ENCODE measurements around the gene SBSN.
"Not testable (repeated sequence)": the region's sequence is repeated elsewhere in the genome, so short reads cannot be mapped to it uniquely, and the experiment has no call there.

Gene SBSN

DNA sequence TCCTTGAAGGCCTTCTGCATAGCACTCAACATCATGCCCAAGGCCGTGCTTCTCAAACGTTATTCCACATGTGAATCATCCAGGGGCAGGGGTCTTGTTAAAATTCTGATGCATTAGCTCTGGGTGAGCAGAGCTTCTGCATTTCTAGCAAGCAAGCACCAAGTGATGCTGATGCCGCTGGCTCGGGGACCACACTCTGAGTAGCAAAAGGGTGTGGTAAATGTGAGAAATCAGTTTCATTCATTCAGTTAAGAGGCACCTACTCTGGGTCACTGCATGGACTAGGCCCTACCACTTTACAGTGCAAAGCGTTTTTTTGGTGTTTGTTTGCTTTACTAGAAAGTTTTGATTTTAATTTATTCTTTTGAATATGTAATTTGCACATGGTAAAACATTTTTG, 45.0 kb downstream of the SBSN start:
- Histone ChIP-seq H3K9ac (ENCODE audit: low read depth, low read length) (no peak overlapping the region), H2AFZ (ENCODE audit: low read depth, low read length) (no peak overlapping the region), H3K27ac (ENCODE audit: low read length) (no peak overlapping the region), H3K79me2 (ENCODE audit: insufficient read depth, low read length) (no peaks in the 10 kb centered on the region), H3K4me1 (ENCODE audit: insufficient read depth, low read length) (peaks cover 5% of the 10 kb centered on the region; the same call in 1 of the 2 replicates), H3K36me3 (ENCODE audit: insufficient read depth, low read length) (no peaks in the 10 kb centered on the region), H3K9me3 (ENCODE audit: insufficient read depth, low read length, severe bottlenecking) (no peaks in the 10 kb centered on the region), H3K27me3 (ENCODE audit: insufficient read depth, low read length, poor library complexity) (peaks cover 6% of the 10 kb centered on the region), H3K4me3 (ENCODE audit: low read depth in 1 of 2, low read length in 2 of 2) (no peak overlapping the region), H4K20me1 (ENCODE audit: insufficient read depth, low read length) (no peaks in the 10 kb centered on the region), H3K4me2 (ENCODE audit: insufficient read depth, low read length) (no peak overlapping the region)
- DNase-seq (no peak), ATAC-seq (ENCODE audit: insufficient read depth, low read depth) (no peak)
- TF ChIP-seq EZH2 (IDR thresholded peaks at IDR 0.05; ENCODE audit: borderline replicate concordance, low read depth, low read length, severe bottlenecking) = no peak
- TF ChIP-seq, protein P1, sequence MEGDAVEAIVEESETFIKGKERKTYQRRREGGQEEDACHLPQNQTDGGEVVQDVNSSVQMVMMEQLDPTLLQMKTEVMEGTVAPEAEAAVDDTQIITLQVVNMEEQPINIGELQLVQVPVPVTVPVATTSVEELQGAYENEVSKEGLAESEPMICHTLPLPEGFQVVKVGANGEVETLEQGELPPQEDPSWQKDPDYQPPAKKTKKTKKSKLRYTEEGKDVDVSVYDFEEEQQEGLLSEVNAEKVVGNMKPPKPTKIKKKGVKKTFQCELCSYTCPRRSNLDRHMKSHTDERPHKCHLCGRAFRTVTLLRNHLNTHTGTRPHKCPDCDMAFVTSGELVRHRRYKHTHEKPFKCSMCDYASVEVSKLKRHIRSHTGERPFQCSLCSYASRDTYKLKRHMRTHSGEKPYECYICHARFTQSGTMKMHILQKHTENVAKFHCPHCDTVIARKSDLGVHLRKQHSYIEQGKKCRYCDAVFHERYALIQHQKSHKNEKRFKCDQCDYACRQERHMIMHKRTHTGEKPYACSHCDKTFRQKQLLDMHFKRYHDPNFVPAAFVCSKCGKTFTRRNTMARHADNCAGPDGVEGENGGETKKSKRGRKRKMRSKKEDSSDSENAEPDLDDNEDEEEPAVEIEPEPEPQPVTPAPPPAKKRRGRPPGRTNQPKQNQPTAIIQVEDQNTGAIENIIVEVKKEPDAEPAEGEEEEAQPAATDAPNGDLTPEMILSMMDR (IDR thresholded peaks at IDR 0.05; ENCODE audit: borderline replicate concordance, extremely low read depth, low read length, poor library complexity, severe bottlenecking) = no peak

DNA sequence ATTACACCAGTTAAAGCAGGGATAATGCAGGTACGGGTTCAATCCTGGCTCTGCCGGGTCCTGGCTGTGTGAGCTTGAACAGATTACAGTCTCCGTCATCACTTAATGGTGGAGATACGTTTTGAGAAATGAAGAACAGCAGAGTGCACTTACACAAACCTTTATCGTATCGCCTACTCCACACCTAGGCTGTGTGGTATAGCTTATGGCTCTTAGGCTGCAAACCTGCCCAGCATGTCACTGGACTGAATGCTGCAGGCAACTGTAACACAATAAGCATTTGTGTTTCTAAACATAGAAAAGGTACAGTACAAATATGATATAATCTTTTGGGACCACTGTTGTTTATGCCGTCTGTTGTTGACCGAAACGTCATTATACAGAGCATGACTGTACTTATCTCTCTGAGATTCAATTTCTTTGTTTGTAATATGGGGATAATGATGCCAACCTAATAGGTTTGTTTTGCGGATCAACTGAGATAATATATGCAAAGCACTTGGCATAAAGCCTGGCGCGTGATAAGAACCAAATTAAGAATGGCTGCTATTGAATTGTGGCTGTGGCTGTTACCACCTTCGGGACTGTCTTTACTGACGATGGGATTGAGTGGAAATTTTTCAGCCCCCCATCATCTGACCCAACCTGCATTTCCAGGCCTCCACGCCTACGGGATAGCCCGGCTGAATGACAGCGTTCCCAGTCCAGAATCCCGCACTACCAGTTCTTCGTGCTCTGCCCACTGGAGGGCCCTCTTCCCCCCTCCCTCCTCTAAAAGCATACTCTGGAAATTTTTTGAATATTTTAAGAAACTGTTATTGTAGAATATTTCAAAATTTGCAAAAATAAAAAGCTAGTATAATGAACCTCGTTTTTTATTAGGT, 49.1 kb downstream of the SBSN start:
- no peaks in the 10 kb centered on the region for H3K9me3 ChIP-seq (ENCODE audit: insufficient read depth, low read length, severe bottlenecking)
- H3K4me3 ChIP-seq (ENCODE audit: low read depth in 1 of 2, low read length in 2 of 2) = no peak overlapping the region
- TF ChIP-seq, protein P1 (IDR thresholded peaks at IDR 0.05; ENCODE audit: borderline replicate concordance, extremely low read depth, low read length, poor library complexity, severe bottlenecking) = no peak
- TF ChIP-seq EZH2 (IDR thresholded peaks at IDR 0.05; ENCODE audit: borderline replicate concordance, low read depth, low read length, severe bottlenecking) = no peak
- no peaks in the 10 kb centered on the region for H3K36me3 ChIP-seq (ENCODE audit: insufficient read depth, low read length)
- DNase-seq = no peak
- H3K27me3 ChIP-seq (ENCODE audit: insufficient read depth, low read length, poor library complexity) = no peaks in the 10 kb centered on the region
- no peaks in the 10 kb centered on the region for H4K20me1 ChIP-seq (ENCODE audit: insufficient read depth, low read length)
- no peaks in the 10 kb centered on the region for H3K79me2 ChIP-seq (ENCODE audit: insufficient read depth, low read length)
- no peaks in the 10 kb centered on the region for H3K4me1 ChIP-seq (ENCODE audit: insufficient read depth, low read length)
- H3K9ac ChIP-seq (ENCODE audit: low read depth, low read length) = no peak overlapping the region
- H2AFZ ChIP-seq (ENCODE audit: low read depth, low read length) = no peak overlapping the region
- H3K4me2 ChIP-seq (ENCODE audit: insufficient read depth, low read length) = no peak overlapping the region
- ATAC-seq (ENCODE audit: insufficient read depth, low read depth) = no peak
- H3K27ac ChIP-seq (ENCODE audit: low read length) = no peak overlapping the region

DNA sequence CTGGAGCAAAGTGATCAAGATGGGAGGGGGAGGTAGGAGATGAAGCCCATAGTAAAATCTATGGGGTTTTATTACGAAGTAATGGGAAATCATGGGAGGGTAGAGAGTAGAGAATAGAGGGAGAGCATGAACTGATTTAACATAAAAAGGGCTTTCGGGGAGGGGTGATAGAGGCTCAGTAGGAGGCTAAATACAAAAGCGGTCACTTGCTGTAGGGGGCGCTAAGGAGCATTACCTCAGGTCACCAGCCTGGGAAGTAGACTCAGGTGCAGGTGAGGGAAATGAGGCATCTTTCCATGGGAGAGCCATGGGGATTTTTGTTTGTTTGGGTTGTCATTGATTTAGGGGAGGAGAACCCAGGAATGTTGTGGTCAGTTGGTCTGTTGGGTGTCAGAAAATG, 52.0 kb downstream of the SBSN start:
- no peaks in the 10 kb centered on the region for H3K27me3 ChIP-seq (ENCODE audit: insufficient read depth, low read length, poor library complexity)
- no peaks in the 10 kb centered on the region for H3K36me3 ChIP-seq (ENCODE audit: insufficient read depth, low read length)
- H3K9me3 ChIP-seq (ENCODE audit: insufficient read depth, low read length, severe bottlenecking) = no peaks in the 10 kb centered on the region
- H3K4me1 ChIP-seq (ENCODE audit: insufficient read depth, low read length) = no peaks in the 10 kb centered on the region
- no peaks in the 10 kb centered on the region for H4K20me1 ChIP-seq (ENCODE audit: insufficient read depth, low read length)
- no peak for ATAC-seq (ENCODE audit: insufficient read depth, low read depth)
- no peak for TF ChIP-seq EZH2 (IDR thresholded peaks at IDR 0.05; ENCODE audit: borderline replicate concordance, low read depth, low read length, severe bottlenecking)
- TF ChIP-seq, protein P1 (IDR thresholded peaks at IDR 0.05; ENCODE audit: borderline replicate concordance, extremely low read depth, low read length, poor library complexity, severe bottlenecking) = peak; percentile 32
- DNase-seq = no peak
- H3K27ac ChIP-seq (ENCODE audit: low read length) = no peak overlapping the region
- H3K4me3 ChIP-seq (ENCODE audit: low read depth in 1 of 2, low read length in 2 of 2) = no peak overlapping the region
- H3K9ac ChIP-seq (ENCODE audit: low read depth, low read length) = no peak overlapping the region
- H3K4me2 ChIP-seq (ENCODE audit: insufficient read depth, low read length) = no peak overlapping the region
- no peak overlapping the region for H2AFZ ChIP-seq (ENCODE audit: low read depth, low read length)
- H3K79me2 ChIP-seq (ENCODE audit: insufficient read depth, low read length) = no peaks in the 10 kb centered on the region

DNA sequence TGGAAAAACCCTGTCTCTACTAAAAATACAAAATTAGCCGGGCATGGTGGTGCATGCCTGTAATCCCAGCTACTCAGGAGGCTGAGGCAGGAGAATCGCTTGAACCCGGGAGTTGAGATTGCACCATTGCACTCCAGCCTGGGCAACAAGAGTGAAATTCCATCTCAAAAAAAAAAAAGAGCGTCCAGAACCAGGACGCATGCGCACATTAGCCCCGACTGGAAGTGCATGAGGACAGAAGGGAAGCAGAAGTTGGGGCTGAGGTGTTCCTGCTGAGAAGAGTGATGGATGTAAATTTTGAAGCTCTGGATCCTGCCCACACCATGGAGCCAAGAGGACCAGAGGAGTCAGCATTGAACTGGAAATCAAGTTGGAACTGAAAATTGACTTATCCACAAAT, 53.5 kb downstream of the SBSN start:
- H3K27me3 ChIP-seq (ENCODE audit: insufficient read depth, low read length, poor library complexity); H3K36me3 ChIP-seq (ENCODE audit: insufficient read depth, low read length); H3K4me3 ChIP-seq (ENCODE audit: low read depth in 1 of 2, low read length in 2 of 2); H3K27ac ChIP-seq (ENCODE audit: low read length); H3K9ac ChIP-seq (ENCODE audit: low read depth, low read length); H3K79me2 ChIP-seq (ENCODE audit: insufficient read depth, low read length); H3K4me1 ChIP-seq (ENCODE audit: insufficient read depth, low read length); H3K4me2 ChIP-seq (ENCODE audit: insufficient read depth, low read length); DNase-seq; H4K20me1 ChIP-seq (ENCODE audit: insufficient read depth, low read length); H2AFZ ChIP-seq (ENCODE audit: low read depth, low read length); ATAC-seq (ENCODE audit: insufficient read depth, low read depth); H3K9me3 ChIP-seq (ENCODE audit: insufficient read depth, low read length, severe bottlenecking): not testable (repeated sequence)
